GM12873 (cell line): ENCODE measurements around the gene WFIKKN1.

Experiments used
- CTCF ChIP-seq: IDR thresholded peaks from 2 replicates; pipeline ENCODE4 v1.5.1; 2012; ENCODE audit warnings: low read depth, mild to moderate bottlenecking, moderate library complexity, low read length, control low read depth; ENCODE audit not compliant: insufficient read depth; ENCODE audit errors: missing control alignments

The WFIKKN1 gene

GRCh38 chr16:627454-628239, 3.1 kb upstream of the WFIKKN1 start:
- no peak for TF ChIP-seq CTCF

- TF ChIP-seq CTCF, result no peak
Measured at GRCh38 chr16:628321-629061, 2.3 kb upstream of the WFIKKN1 start.

- no peak for TF ChIP-seq CTCF
Measured at GRCh38 chr16:629185-629832, 1.5 kb upstream of the WFIKKN1 start.

DNA sequence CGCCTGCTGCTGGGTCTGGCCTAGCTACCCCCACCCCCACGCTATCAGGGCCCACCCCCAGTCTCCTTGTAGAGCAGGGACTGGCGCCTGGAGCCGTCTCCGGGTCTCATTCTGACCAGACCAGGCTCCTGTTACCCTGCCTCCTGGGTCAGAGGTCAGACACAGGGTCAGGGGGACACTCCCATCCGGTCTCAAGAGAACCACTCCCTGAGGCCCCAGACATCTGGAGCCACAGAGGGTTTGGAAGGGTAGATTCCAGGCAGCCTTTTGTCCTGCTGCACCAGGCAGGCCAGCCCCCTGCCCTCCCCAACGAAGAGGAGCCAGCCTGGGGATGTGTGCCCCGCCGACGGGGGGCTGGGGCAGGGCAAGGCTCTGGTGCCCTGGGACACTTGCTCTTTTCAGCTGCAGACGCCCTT, 944 bp upstream of the WFIKKN1 start:
- no peak for TF ChIP-seq CTCF

- TF ChIP-seq CTCF, result no peak
Measured at GRCh38 chr16:630249-630814, 453 bp upstream of the WFIKKN1 start.

DNA sequence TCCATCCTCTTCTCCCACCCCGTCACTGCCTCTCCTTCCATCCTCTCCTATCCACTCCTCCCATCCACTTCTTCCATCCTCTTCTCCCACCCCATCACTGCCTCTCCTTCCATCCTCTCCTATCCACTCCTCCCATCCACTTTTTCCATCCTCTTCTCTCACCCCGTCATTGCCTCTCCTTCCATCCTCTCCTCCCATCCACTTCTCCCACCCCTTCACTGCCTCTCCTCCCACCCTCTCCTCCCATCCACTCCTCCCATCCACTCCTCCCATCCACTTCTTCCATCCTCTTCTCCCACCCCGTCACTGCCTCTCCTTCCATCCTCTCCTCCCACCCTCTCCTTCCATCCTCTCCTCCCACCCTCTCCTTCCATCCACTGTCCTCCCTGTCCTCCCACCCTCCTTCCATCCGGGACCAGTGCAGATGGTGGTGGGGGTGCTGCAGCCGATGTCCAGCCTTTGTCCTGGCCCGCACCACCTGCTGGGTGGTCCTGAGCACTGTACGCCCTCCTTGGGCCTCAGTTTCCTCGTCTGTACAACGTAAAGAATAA, 1.1 kb downstream of the WFIKKN1 start:
- no peak for TF ChIP-seq CTCF
